ENCODE data around the gene RASSF4. TPM values are rescaled to one million over a fixed set of nuclear protein-coding genes. Genes with fewer than 3 reads are reported as not detected.

RASSF4 gene
- total RNA-seq, 1 experiment from 2014 or later = 2.8 TPM

DNA sequence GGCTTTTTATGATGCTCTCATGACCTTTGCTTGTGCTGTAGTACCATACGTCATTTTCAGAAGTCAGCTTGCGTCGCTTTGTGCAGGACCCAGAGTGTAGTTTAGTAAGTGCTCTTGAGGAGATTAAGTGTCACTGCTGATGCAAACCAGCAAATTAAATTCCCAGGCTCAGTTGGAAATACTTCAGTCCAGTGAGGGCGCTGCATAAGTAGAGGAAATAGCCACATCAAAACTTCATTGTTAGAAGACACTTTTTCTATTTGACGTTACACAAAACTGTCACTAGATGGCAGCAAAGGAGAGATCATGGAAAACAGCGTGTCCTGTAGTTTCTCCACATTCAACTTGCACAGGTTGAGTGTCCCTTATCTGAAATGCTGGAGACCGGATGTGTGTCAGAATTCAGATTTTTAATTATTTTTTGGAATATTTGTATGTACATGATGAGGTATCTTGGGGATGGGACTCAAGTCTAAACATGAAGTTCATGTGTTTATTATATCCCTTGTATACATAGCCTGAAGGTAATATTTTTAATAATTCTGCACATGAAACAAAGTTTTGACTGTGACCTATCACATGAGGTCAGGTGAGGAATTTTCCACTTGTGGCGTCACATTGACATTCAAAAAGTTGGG, 49.0 kb downstream of the RASSF4 start:
- peak overlapping the region; percentile 33; the same call in 1 of the 2 replicates for H3K4me2 ChIP-seq (ENCODE audit: low read length)
- no peaks in the 10 kb centered on the region for H3K27me3 ChIP-seq (ENCODE audit: insufficient read depth, low read length)
- no peak overlapping the region for H3K4me3 ChIP-seq (replicated peaks in 1 of 2; ENCODE audit: low read depth in 1 of 2, low read length in 2 of 2)
- H3K27ac ChIP-seq (ENCODE audit: low read depth, low read length) = no peak overlapping the region
- no peaks in the 10 kb centered on the region for H3K9me2 ChIP-seq (ENCODE audit: insufficient read depth)
- ChIA-PET POLR2A (no interaction called here), CTCF (interaction anchor here (1.6 kb wide), 1 partner anchor 227 kb away, joined by 4 read pairs; no protein-coding TSS in a partner anchor), RAD21 (ENCODE audit: low non-redundant PET in 1 of 2, low total read pairs in 2 of 2, uncharacterized antibody in 2 of 2, unreplicated experiment in 2 of 2) (no interaction called here)
- no TSS peak for BruUV-seq (replicated peaks)
- 0 out of 2 replicates have a peak, but pooled peaks cover under 1% of the 10 kb centered on the region for H3K79me2 ChIP-seq (ENCODE audit: insufficient read depth, low read length)
- H3K4me1 ChIP-seq (ENCODE audit: control insufficient read depth in 1 of 2, insufficient read depth in 2 of 2, low read length in 2 of 2) = peaks cover 0 to 5% of the 10 kb centered on the region in 2 experiments; a peak in 2 of 4 replicates
- ATAC-seq = peak; percentile 98
- H3K9ac ChIP-seq (ENCODE audit: low read length) = no peak overlapping the region
- H3K36me3 ChIP-seq (ENCODE audit: control insufficient read depth in 1 of 2, insufficient read depth in 2 of 2, low read length in 2 of 2) = no peaks in the 10 kb centered on the region
- H3K9me3 ChIP-seq (ENCODE audit: control insufficient read depth in 1 of 2, insufficient read depth in 1 of 2, low read depth in 1 of 2, low read length in 2 of 2) = no peaks in the 10 kb centered on the region
- no peaks in the 10 kb centered on the region for H4K20me1 ChIP-seq (ENCODE audit: insufficient read depth)
- intact Hi-C loops (cut with micrococcal nuclease) = loop anchor here (2.0 to 10.0 kb wide), 5 partner anchors 226 to 1216 kb away; no protein-coding TSS in a partner anchor
- peak; percentile 87 for DNase-seq (ENCODE audit: low read depth, low spot score)
- no peak overlapping the region for H2AFZ ChIP-seq (ENCODE audit: low read depth, low read length, poor library complexity, severe bottlenecking)
- TF ChIP-seq, protein P1, sequence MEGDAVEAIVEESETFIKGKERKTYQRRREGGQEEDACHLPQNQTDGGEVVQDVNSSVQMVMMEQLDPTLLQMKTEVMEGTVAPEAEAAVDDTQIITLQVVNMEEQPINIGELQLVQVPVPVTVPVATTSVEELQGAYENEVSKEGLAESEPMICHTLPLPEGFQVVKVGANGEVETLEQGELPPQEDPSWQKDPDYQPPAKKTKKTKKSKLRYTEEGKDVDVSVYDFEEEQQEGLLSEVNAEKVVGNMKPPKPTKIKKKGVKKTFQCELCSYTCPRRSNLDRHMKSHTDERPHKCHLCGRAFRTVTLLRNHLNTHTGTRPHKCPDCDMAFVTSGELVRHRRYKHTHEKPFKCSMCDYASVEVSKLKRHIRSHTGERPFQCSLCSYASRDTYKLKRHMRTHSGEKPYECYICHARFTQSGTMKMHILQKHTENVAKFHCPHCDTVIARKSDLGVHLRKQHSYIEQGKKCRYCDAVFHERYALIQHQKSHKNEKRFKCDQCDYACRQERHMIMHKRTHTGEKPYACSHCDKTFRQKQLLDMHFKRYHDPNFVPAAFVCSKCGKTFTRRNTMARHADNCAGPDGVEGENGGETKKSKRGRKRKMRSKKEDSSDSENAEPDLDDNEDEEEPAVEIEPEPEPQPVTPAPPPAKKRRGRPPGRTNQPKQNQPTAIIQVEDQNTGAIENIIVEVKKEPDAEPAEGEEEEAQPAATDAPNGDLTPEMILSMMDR (IDR thresholded peaks at IDR 0.05 in 2 of 3, conservative IDR thresholded peaks at IDR 0.05 in 1 of 3; ENCODE audit: borderline replicate concordance in 1 of 3, insufficient read depth in 1 of 3, low read depth in 2 of 3, low read length in 2 of 3) = peak; percentile 63 to 97 (median 85)
- TF ChIP-seq ZFX (IDR thresholded peaks at IDR 0.05) (no peak), ELF1 (IDR thresholded peaks at IDR 0.05; ENCODE audit: borderline replicate concordance, low read depth) (no peak), EGR1 (IDR thresholded peaks at IDR 0.05; ENCODE audit: low read depth) (no peak), SP1 (IDR thresholded peaks at IDR 0.05; ENCODE audit: low read depth) (no peak), FOSL1 (IDR thresholded peaks at IDR 0.05; ENCODE audit: low read depth) (no peak; the same call in 1 of the 2 replicates), CEBPB (IDR thresholded peaks at IDR 0.05; ENCODE audit: low read depth) (no peak), JUND (IDR thresholded peaks at IDR 0.05) (no peak), POLR2AphosphoS5 (IDR thresholded peaks at IDR 0.05; ENCODE audit: low read depth, low read length) (no peak), EZH2 (IDR thresholded peaks at IDR 0.05) (no peak), ZNF274 (IDR thresholded peaks at IDR 0.05; ENCODE audit: low read depth, low read length) (no peak), RAD21 (IDR thresholded peaks at IDR 0.05; ENCODE audit: low read depth) (peak; percentile 95), TCF7L2 (IDR thresholded peaks at IDR 0.05; ENCODE audit: borderline replicate concordance, extremely low read depth, insufficient read depth, insufficient read length) (no peak), SRF (IDR thresholded peaks at IDR 0.05; ENCODE audit: low read depth) (no peak), SIN3A (IDR thresholded peaks at IDR 0.05; ENCODE audit: low read depth) (no peak), CBX3 (IDR thresholded peaks at IDR 0.05; ENCODE audit: low read depth) (0 out of 2 replicates have a peak, but pooled peaks have one; percentile 65)
- TF ChIP-seq, protein P2, sequence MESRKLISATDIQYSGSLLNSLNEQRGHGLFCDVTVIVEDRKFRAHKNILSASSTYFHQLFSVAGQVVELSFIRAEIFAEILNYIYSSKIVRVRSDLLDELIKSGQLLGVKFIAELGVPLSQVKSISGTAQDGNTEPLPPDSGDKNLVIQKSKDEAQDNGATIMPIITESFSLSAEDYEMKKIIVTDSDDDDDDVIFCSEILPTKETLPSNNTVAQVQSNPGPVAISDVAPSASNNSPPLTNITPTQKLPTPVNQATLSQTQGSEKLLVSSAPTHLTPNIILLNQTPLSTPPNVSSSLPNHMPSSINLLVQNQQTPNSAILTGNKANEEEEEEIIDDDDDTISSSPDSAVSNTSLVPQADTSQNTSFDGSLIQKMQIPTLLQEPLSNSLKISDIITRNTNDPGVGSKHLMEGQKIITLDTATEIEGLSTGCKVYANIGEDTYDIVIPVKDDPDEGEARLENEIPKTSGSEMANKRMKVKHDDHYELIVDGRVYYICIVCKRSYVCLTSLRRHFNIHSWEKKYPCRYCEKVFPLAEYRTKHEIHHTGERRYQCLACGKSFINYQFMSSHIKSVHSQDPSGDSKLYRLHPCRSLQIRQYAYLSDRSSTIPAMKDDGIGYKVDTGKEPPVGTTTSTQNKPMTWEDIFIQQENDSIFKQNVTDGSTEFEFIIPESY (IDR thresholded peaks at IDR 0.05; ENCODE audit: extremely low read depth, insufficient replicate concordance, low read length) = no peak
- TF ChIP-seq, protein P3, sequence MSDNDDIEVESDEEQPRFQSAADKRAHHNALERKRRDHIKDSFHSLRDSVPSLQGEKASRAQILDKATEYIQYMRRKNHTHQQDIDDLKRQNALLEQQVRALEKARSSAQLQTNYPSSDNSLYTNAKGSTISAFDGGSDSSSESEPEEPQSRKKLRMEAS (IDR thresholded peaks at IDR 0.05) = 0 out of 2 replicates have a peak, but pooled peaks have one; percentile 28
- TF ChIP-seq, protein P4, sequence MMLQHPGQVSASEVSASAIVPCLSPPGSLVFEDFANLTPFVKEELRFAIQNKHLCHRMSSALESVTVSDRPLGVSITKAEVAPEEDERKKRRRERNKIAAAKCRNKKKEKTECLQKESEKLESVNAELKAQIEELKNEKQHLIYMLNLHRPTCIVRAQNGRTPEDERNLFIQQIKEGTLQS (IDR thresholded peaks at IDR 0.05) = no peak
- TF ChIP-seq, protein P5, sequence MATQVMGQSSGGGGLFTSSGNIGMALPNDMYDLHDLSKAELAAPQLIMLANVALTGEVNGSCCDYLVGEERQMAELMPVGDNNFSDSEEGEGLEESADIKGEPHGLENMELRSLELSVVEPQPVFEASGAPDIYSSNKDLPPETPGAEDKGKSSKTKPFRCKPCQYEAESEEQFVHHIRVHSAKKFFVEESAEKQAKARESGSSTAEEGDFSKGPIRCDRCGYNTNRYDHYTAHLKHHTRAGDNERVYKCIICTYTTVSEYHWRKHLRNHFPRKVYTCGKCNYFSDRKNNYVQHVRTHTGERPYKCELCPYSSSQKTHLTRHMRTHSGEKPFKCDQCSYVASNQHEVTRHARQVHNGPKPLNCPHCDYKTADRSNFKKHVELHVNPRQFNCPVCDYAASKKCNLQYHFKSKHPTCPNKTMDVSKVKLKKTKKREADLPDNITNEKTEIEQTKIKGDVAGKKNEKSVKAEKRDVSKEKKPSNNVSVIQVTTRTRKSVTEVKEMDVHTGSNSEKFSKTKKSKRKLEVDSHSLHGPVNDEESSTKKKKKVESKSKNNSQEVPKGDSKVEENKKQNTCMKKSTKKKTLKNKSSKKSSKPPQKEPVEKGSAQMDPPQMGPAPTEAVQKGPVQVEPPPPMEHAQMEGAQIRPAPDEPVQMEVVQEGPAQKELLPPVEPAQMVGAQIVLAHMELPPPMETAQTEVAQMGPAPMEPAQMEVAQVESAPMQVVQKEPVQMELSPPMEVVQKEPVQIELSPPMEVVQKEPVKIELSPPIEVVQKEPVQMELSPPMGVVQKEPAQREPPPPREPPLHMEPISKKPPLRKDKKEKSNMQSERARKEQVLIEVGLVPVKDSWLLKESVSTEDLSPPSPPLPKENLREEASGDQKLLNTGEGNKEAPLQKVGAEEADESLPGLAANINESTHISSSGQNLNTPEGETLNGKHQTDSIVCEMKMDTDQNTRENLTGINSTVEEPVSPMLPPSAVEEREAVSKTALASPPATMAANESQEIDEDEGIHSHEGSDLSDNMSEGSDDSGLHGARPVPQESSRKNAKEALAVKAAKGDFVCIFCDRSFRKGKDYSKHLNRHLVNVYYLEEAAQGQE (IDR thresholded peaks at IDR 0.05; ENCODE audit: low read depth) = no peak
